HCT116 (cell line): ENCODE data around the gene MACF1. TPM values are rescaled to one million over a fixed set of nuclear protein-coding genes. Genes with fewer than 3 reads are reported as not detected.
A peak's percentile ranks its signal among the peaks of the same experiment; 100 is the strongest.

ENCODE experiments used
- ATAC-seq: fragments of 200-7000 bp; cut with Tn5 transposase; 2 replicates; pipeline ENCODE4 v1.9.1; 2020; ENCODE audit warnings: mild to moderate bottlenecking, moderate library complexity
- BruUV-seq: library from RNA; stranded (reverse); fragments of 400-500 nt; replicated peaks from 2 replicates; lab custom pipeline; 2021; lab: Mats Ljungman, UMichigan
- CTCF ChIA-PET: fragments of 300-600 bp; sonication (Branson Sonifier 250); formaldehyde crosslinking; loops from one replicate; lab custom pipeline; 2021; ENCODE audit warnings: antibody characterized with exemption; lab: Charles Lee
- POLR2A ChIA-PET: fragments of 300-600, 350-600 bp; sonication (Branson Sonifier 250); formaldehyde crosslinking; loops from one replicate; lab custom pipeline; 2021; ENCODE audit warnings: antibody characterized with exemption; lab: Charles Lee
- RAD21 ChIA-PET, 2 experiments: fragments of 300-600 bp; sonication (Branson Sonifier 250); formaldehyde crosslinking; loops; one replicate each; lab custom pipeline; 2023; ENCODE audit warnings: low total read pairs in 2 of 2; ENCODE audit not compliant: uncharacterized antibody in 2 of 2, unreplicated experiment in 2 of 2, low non-redundant PET in 1 of 2; lab: Charles Lee
- DNase-seq: peaks from one replicate; pipeline ENCODE4 v3.0.0-alpha.2; 2010; ENCODE audit warnings: low read depth, low spot score
- H2AFZ ChIP-seq: fragments of 200-600 bp; shearing (Covaris generic), sonication (generic); 2 replicates; pipeline ENCODE4 v1.6.1; 2017; ENCODE audit warnings: low read depth, mixed run types, mixed read lengths, antibody characterized with exemption, low read length; ENCODE audit not compliant: poor library complexity, severe bottlenecking
- H3K27ac ChIP-seq: 2 replicates; pipeline ENCODE4 v1.5.1; 2012; ENCODE audit warnings: low read depth, low read length
- H3K27me3 ChIP-seq: fragments of 200-600 bp; sonication (generic); 2 replicates; pipeline ENCODE4 v1.6.1; 2016; ENCODE audit warnings: mixed run types, low read length, mixed read lengths; ENCODE audit not compliant: insufficient read depth
- H3K36me3 ChIP-seq, 2 experiments: fragments of 200-500 bp in 1 of 2; fragments of 200-600 bp in 1 of 2; sonication (Bioruptor generic) in 1 of 2; sonication (generic) in 1 of 2; 2 replicates each; pipeline versions ENCODE4 v1.5.1 to v1.6.1; 2014 to 2016; ENCODE audit warnings: low read length in 2 of 2, inconsistent platforms in 1 of 2, mixed read lengths in 1 of 2, mixed run types in 1 of 2; ENCODE audit not compliant: insufficient read depth in 2 of 2, control insufficient read depth in 1 of 2
- H3K4me1 ChIP-seq, 2 experiments: fragments of 200-600 bp in 1 of 2; sonication (generic) in 1 of 2; 2 replicates each; pipeline versions ENCODE4 v1.5.1 to v1.6.1; 2012 to 2017; ENCODE audit warnings: low read length in 2 of 2, inconsistent platforms in 1 of 2, mild to moderate bottlenecking in 1 of 2, mixed read lengths in 1 of 2, mixed run types in 1 of 2, moderate library complexity in 1 of 2; ENCODE audit not compliant: insufficient read depth in 2 of 2, control insufficient read depth in 1 of 2
- H3K4me2 ChIP-seq: fragments of 200-600 bp; sonication (generic); 2 replicates; pipeline ENCODE4 v1.6.1; 2017; ENCODE audit warnings: mixed run types, low read length, mixed read lengths
- H3K4me3 ChIP-seq, 2 experiments: fragments of 200-600 bp in 1 of 2; sonication (generic) in 1 of 2; replicated peaks in 1 of 2; 2 replicates each; pipeline ENCODE4 v1.5.1; 2011 to 2016; ENCODE audit warnings: low read length in 2 of 2, control low read depth in 1 of 2, low read depth in 1 of 2, mild to moderate bottlenecking in 1 of 2, mixed read lengths in 1 of 2, mixed run types in 1 of 2
- H3K79me2 ChIP-seq: fragments of 200-600 bp; sonication (generic); 2 replicates; pipeline ENCODE4 v1.6.1; 2017; ENCODE audit warnings: mild to moderate bottlenecking, mixed run types, low read length, moderate library complexity, mixed read lengths; ENCODE audit not compliant: insufficient read depth
- H3K9ac ChIP-seq: fragments of 200-600 bp; sonication (generic); 2 replicates; pipeline ENCODE4 v1.6.1; 2016; ENCODE audit warnings: low read length, mixed read lengths
- H3K9me2 ChIP-seq: fragments of 200-600 bp; sonication (generic), shearing (Covaris generic); 2 replicates; pipeline ENCODE4 v1.6.1; 2017; ENCODE audit warnings: mixed run types, mild to moderate bottlenecking, moderate library complexity; ENCODE audit not compliant: insufficient read depth
- H3K9me3 ChIP-seq, 2 experiments: fragments of 200-500 bp in 1 of 2; fragments of 200-600 bp in 1 of 2; sonication (Bioruptor generic) in 1 of 2; sonication (generic) in 1 of 2; 2 replicates each; pipeline ENCODE4 v1.6.1; 2014 to 2017; ENCODE audit warnings: low read length in 2 of 2, mixed read lengths in 2 of 2, inconsistent platforms in 1 of 2, low read depth in 1 of 2, mild to moderate bottlenecking in 1 of 2, mixed run types in 1 of 2, moderate library complexity in 1 of 2; ENCODE audit not compliant: control insufficient read depth in 1 of 2, insufficient read depth in 1 of 2
- H4K20me1 ChIP-seq: fragments of 200-600 bp; sonication (generic), shearing (Covaris generic); 2 replicates; pipeline ENCODE4 v1.6.1; 2017; ENCODE audit warnings: mixed run types, mild to moderate bottlenecking, moderate library complexity; ENCODE audit not compliant: insufficient read depth
- CBX3 ChIP-seq: IDR thresholded peaks from 2 replicates; pipeline ENCODE4 v1.6.1; 2012; ENCODE audit warnings: low read depth
- CEBPB ChIP-seq: IDR thresholded peaks from 2 replicates; pipeline ENCODE4 v1.6.1; 2012; ENCODE audit warnings: low read depth
- ELF1 ChIP-seq: IDR thresholded peaks from 2 replicates; pipeline ENCODE4 v1.6.1; 2012; ENCODE audit warnings: low read depth, borderline replicate concordance
- EZH2 ChIP-seq: fragments of 200-600 bp; sonication (generic); IDR thresholded peaks from 2 replicates; pipeline ENCODE4 v1.6.1; 2017; ENCODE audit warnings: antibody characterized with exemption, mixed run types
- EZH2phosphoT487 ChIP-seq: fragments of 200-600 bp; IDR thresholded peaks from 2 replicates; pipeline ENCODE4 v1.6.1; 2018; ENCODE audit warnings: antibody characterized with exemption, borderline replicate concordance
- FOSL1 ChIP-seq: IDR thresholded peaks from 2 replicates; pipeline ENCODE4 v1.6.1; 2012; ENCODE audit warnings: low read depth
- RAD21 ChIP-seq: IDR thresholded peaks from 2 replicates; pipeline ENCODE4 v1.6.1; 2012; ENCODE audit warnings: low read depth, mild to moderate bottlenecking
- SIN3A ChIP-seq: IDR thresholded peaks from 2 replicates; pipeline ENCODE4 v1.6.1; 2012; ENCODE audit warnings: low read depth
- SP1 ChIP-seq: IDR thresholded peaks from 2 replicates; pipeline ENCODE4 v1.6.1; 2012; ENCODE audit warnings: low read depth
- SRF ChIP-seq: IDR thresholded peaks from 2 replicates; pipeline ENCODE4 v1.6.1; 2012; ENCODE audit warnings: low read depth
- YY1 ChIP-seq: IDR thresholded peaks from 2 replicates; pipeline ENCODE4 v1.6.1; 2011; ENCODE audit warnings: low read length, low read depth, moderate library complexity, mild to moderate bottlenecking; ENCODE audit not compliant: insufficient replicate concordance; ENCODE audit errors: extremely low read depth
- ZBTB33 ChIP-seq: IDR thresholded peaks from 2 replicates; pipeline ENCODE4 v1.6.1; 2011; ENCODE audit warnings: mild to moderate bottlenecking, low read length, moderate library complexity; ENCODE audit not compliant: insufficient replicate concordance; ENCODE audit errors: extremely low read depth
- ZFX ChIP-seq: fragments of 450-650 bp; IDR thresholded peaks from 2 replicates; pipeline ENCODE4 v1.6.1; 2017
- ZNF274 ChIP-seq: fragments of 200-500 bp; sonication (Bioruptor generic); IDR thresholded peaks from 2 replicates; pipeline ENCODE4 v1.6.1; 2014; ENCODE audit warnings: mild to moderate bottlenecking, low read depth, low read length, inconsistent platforms
- intact Hi-C: fragments of 100-400 bp; cut with micrococcal nuclease; formaldehyde crosslinking; loops from 2 replicates; pipeline ENCODE4 v1.10.0; 2022
- total RNA-seq: library from RNA; stranded (reverse); gene quantifications from one replicate; pipeline ENCODE4 v1.2.1, GENCODE V29; 2021; ENCODE audit not compliant: unreplicated experiment
- TF ChIP-seq, protein P1 (sequence below): IDR thresholded peaks from 2 replicates; pipeline ENCODE4 v1.6.1; 2012; ENCODE audit warnings: low read depth
- TF ChIP-seq, protein P2 (sequence below): IDR thresholded peaks from 2 replicates; pipeline ENCODE4 v1.6.1; 2012
- TF ChIP-seq, protein P3 (sequence below): IDR thresholded peaks from 2 replicates; pipeline ENCODE4 v1.6.1; 2012

MACF1 gene
- total RNA-seq, 1 experiment from 2014 or later, result 146 TPM

DNA sequence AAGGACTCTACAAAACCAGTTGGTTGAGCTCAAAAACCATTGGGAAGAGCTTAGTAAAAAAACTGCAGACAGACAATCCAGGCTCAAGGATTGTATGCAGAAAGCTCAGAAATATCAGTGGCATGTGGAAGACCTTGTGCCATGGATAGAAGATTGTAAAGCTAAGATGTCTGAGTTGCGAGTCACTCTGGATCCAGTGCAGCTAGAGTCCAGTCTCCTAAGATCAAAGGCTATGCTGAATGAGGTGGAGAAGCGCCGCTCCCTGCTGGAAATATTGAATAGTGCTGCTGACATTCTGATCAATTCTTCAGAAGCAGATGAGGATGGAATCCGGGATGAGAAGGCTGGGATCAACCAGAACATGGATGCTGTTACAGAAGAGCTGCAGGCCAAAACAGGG lies 183.0 kb downstream of the MACF1 start (continued):
- TF ChIP-seq, protein P1, sequence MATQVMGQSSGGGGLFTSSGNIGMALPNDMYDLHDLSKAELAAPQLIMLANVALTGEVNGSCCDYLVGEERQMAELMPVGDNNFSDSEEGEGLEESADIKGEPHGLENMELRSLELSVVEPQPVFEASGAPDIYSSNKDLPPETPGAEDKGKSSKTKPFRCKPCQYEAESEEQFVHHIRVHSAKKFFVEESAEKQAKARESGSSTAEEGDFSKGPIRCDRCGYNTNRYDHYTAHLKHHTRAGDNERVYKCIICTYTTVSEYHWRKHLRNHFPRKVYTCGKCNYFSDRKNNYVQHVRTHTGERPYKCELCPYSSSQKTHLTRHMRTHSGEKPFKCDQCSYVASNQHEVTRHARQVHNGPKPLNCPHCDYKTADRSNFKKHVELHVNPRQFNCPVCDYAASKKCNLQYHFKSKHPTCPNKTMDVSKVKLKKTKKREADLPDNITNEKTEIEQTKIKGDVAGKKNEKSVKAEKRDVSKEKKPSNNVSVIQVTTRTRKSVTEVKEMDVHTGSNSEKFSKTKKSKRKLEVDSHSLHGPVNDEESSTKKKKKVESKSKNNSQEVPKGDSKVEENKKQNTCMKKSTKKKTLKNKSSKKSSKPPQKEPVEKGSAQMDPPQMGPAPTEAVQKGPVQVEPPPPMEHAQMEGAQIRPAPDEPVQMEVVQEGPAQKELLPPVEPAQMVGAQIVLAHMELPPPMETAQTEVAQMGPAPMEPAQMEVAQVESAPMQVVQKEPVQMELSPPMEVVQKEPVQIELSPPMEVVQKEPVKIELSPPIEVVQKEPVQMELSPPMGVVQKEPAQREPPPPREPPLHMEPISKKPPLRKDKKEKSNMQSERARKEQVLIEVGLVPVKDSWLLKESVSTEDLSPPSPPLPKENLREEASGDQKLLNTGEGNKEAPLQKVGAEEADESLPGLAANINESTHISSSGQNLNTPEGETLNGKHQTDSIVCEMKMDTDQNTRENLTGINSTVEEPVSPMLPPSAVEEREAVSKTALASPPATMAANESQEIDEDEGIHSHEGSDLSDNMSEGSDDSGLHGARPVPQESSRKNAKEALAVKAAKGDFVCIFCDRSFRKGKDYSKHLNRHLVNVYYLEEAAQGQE, result no peak
- peak; percentile 90 for TF ChIP-seq FOSL1

GRCh38 chr1:39391691-39392679 lies 187.5 kb downstream of the MACF1 start:
- Histone ChIP-seq H4K20me1 (no peaks in the 10 kb centered on the region), H3K9ac (peak overlapping the region; percentile 47), H3K79me2 (peaks cover 26% of the 10 kb centered on the region), H3K4me1 (peaks cover 70 to 90% of the 10 kb centered on the region in 2 experiments), H3K4me3 (peak overlapping the region in 1 of 2 experiments; percentile 31; a peak in 2 of 4 replicates), H3K9me2 (no peaks in the 10 kb centered on the region; the same call in 1 of the 2 replicates), H3K9me3 (no peaks in the 10 kb centered on the region), H3K4me2 (peak overlapping the region; percentile 69), H3K27ac (peak overlapping the region; percentile 72), H3K27me3 (no peaks in the 10 kb centered on the region), H2AFZ (no peak overlapping the region), H3K36me3 (peaks cover 0 to 4% of the 10 kb centered on the region in 2 experiments; a peak in 1 of 4 replicates)
- ChIA-PET POLR2A (interaction anchor here (0.6 to 1.7 kb wide), 8 partner anchors 9 to 432 kb away, joined by 3 to 9 read pairs (median 4); partner anchors contain the start of gene NDUFS5), CTCF (interaction anchor here (1.5 to 1.8 kb wide), 2 partner anchors 14 to 147 kb away, joined by 5 to 7 read pairs; no protein-coding TSS in a partner anchor), RAD21 (no interaction called here)
- intact Hi-C loops, result loop anchor here (10.0 kb wide), 1 partner anchor 1917 kb away; the partner anchor contains the start of gene ZC3H12A
- ATAC-seq (peak; percentile 61), DNase-seq (no peak)
- TSS peak; percentile 80 for BruUV-seq
- TF ChIP-seq ELF1, result no peak
- TF ChIP-seq, protein P2, sequence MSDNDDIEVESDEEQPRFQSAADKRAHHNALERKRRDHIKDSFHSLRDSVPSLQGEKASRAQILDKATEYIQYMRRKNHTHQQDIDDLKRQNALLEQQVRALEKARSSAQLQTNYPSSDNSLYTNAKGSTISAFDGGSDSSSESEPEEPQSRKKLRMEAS, result peak; percentile 60
- peak; percentile 83 for TF ChIP-seq SP1
- no peak for TF ChIP-seq ZBTB33
- TF ChIP-seq EZH2, result no peak
- TF ChIP-seq SRF, result peak; percentile 55; the same call in 1 of the 2 replicates
- no peak for TF ChIP-seq ZFX
- peak; percentile 61 for TF ChIP-seq YY1
- TF ChIP-seq EZH2phosphoT487, result no peak
- peak; percentile 41; the same call in 1 of the 2 replicates for TF ChIP-seq CEBPB
- TF ChIP-seq RAD21, result peak; percentile 18; the same call in 1 of the 2 replicates
- peak; percentile 90 for TF ChIP-seq CBX3
- TF ChIP-seq, protein P3, sequence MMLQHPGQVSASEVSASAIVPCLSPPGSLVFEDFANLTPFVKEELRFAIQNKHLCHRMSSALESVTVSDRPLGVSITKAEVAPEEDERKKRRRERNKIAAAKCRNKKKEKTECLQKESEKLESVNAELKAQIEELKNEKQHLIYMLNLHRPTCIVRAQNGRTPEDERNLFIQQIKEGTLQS, result no peak; the same call in 1 of the 2 replicates
- no peak for TF ChIP-seq ZNF274
- TF ChIP-seq SIN3A, result peak; percentile 75
- peak; percentile 74 for TF ChIP-seq FOSL1
